G401.6 (cell line): Measurements from ENCODE around the gene NECAB2.
"Not testable (repeated sequence)": the region's sequence is repeated elsewhere in the genome, so short reads cannot be mapped to it uniquely, and the experiment has no call there.

Experiments used
- FAIRE-seq: peaks from 2 replicates; lab custom pipeline; 2012; peaks lifted over from hg19 to GRCh38; lab: Jason Lieb, UNC

The NECAB2 gene

DNA sequence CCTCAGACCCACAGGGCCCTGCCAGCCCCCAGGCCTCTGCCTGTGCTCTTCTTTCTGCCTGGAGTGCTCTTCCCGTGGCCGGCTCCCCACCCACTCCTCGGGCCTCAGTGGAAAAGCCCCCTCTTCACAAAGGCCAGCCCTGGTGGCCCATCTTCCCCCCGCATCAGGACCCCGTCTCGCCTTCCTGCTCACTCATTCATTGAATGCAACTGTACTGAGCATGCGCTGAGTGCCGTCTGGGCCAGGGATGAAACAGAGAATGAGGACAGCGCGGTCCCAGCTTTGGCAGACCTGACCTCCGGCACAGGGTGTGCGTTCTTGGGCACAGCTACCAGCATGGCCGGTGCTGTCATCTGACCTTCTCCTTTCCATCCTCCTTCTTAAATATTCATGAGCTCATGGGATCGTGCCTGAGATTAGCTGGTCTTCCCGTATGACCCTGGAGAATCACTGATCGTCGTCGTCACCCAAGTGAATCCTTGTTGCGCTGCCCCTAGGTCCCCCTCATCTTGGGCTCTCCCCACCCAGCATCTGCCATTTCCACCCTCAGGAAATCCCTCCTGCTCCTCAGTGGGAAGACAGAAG, 31.4 kb upstream of the NECAB2 start:
- FAIRE-seq, result no peak

GRCh38 chr16:83937267-83937666, 30.8 kb upstream of the NECAB2 start:
- no peak for FAIRE-seq

DNA sequence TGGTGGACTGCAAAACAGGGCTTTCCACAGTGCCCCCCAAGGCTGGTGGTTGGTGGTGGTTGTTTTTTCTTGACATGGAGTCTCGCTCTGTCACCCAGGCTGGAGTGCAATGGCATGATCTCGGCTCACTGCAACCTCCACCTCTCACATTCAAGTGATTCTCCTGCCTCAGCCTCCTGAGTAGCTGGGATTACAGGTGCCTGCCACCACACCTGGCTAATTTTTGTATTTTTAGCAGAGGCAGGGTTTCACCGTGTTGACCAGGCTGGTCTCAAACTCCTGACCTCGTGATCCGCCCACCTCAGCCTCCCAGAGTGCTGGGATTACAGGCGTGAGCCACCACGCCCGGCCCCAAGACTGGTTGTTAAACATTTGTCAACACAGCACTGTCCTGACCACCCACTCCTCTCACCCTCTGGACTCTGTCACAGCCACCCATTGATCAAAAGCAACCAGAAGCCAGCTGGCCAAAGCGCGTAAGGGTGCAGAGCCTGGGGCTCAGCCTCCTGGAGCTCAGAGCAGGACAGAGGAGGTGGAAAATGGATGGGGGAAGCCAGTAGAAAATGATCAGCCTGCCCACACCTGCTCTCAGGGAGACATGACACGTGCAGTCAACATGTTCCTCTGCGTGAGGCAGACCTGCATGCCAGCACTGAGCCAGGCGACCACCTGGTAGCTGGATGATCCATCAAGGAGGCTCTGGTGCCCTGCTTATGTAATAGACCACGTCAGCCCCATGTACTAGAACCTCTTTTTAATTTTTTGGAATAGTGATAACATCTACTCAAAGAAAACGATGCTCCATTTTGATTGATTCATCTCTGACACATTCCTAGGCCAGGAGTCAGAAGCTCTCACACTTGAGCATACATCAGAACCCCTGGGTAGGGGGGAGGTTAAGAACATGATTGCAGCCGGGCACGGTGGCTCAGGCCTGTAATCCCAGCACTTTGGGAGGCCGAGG, 29.8 kb upstream of the NECAB2 start:
- FAIRE-seq, result no peak

GRCh38 chr16:83939266-83939855, 28.7 kb upstream of the NECAB2 start:
- FAIRE-seq, result no peak

DNA sequence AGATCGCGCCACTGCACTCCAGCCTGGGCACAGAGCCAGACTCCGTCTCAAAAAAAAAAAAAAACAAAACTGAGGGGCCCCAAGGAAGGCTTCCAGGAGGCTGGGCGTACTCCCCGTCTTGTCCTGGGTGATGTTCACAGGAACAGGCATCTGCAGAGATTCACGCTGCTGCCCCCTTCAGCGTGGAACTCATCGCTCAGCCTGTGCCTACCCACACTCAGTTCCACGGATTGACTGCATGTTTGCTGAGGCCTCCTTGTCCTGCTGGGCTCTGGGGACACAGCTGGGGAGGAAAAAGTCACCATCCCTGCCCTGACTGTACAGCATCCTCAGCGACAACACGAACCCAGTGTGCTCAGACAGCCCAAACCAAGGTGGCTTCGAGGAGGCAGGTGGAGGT, 27.9 kb upstream of the NECAB2 start:
- FAIRE-seq, result no peak

GRCh38 chr16:83940630-83941378, 27.2 kb upstream of the NECAB2 start:
- FAIRE-seq, result no peak

DNA sequence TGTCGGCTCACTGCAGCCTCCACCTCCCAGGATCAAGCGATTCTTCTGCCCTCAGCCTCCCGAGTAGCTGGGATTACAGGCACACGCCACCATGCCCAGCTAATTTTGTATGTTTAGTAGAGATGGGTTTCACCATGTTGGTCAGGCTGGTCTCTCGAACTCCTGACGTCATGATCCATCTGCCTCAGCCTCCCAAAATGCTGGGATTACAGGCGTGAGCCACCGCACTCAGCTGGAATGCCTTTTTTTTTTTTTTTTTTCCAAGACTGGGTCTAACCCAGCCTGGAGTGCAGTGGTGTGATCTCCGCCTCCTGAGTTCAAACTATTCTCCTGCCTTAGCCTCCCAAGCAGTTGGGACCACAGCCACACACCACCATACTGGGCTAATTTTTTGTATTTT, 26.5 kb upstream of the NECAB2 start:
- not testable (repeated sequence) for FAIRE-seq

DNA sequence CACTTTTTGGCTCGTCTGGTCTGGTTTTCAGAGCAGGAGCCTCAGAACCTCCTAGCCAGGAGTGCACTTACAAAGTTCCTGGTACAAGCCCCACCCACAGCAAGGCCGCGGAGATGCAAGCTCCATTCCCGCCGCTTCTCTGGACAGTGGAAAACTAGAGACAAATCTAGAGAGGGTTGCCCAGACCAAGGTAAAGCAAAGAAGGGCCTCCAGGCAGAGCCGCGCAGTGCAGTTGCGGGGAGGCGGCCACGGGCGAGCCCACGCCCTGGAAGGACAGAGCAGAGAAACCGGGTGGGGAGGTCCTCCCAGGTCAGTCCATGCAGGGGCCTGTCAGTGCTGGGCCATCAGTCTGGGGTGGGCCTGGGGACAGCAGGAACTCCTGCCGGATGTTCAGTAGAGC, 26.0 kb upstream of the NECAB2 start:
- FAIRE-seq, result no peak

DNA sequence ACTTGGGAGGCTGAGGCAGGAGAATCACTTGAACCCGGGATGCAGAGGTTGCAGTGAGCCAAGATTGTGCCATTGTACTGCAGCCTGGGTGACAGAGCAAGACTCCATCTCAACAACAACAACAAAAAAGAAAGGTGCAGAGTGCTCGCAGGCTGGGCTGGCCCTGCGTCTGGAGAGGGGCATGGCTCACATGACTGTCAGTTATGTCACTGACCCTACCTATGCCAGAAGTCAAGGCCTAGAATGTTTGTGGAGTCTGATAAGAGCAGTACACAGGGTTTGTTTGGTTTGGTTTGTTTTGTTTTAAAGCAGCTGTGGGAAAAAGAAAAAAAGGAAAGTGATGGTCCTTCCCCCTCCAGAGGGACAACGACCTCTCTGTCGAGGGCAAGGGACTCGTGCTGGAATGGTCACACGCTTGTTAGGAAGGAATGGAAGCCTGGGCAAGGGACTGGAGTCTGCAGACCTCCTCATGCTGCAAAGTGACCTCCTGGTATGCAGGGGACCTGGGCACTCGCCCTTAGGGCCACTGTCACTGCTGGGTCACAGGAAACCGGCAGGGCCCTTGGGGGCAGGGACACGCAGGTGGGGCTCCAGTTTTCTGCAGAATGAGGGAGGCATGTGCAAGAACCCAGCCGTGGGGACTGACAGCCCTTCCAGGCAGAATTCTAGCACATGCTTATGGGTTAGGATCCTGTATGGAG, 25.1 kb upstream of the NECAB2 start:
- FAIRE-seq, result no peak

GRCh38 chr16:83943516-83944050, 24.5 kb upstream of the NECAB2 start:
- no peak for FAIRE-seq

DNA sequence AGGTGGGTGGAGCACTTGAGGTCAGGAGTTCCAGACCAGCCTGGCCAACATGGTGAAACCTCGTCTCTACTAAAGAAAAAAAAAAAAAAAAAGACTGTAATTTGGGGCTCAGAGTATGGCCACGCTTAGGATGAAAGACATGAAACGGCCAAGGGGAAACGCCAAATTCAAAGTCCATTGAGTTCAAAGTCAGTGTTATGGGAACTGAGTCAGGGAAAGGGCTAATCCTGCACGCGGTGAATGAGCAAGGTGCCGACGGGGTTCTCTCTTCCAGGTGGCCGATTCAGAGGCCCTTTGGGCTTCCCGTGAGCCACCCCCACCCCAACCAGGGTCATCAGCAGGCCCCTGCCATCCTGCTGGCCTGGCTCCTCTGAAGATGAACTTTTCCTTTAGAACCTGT, 22.5 kb upstream of the NECAB2 start:
- FAIRE-seq, result no peak

DNA sequence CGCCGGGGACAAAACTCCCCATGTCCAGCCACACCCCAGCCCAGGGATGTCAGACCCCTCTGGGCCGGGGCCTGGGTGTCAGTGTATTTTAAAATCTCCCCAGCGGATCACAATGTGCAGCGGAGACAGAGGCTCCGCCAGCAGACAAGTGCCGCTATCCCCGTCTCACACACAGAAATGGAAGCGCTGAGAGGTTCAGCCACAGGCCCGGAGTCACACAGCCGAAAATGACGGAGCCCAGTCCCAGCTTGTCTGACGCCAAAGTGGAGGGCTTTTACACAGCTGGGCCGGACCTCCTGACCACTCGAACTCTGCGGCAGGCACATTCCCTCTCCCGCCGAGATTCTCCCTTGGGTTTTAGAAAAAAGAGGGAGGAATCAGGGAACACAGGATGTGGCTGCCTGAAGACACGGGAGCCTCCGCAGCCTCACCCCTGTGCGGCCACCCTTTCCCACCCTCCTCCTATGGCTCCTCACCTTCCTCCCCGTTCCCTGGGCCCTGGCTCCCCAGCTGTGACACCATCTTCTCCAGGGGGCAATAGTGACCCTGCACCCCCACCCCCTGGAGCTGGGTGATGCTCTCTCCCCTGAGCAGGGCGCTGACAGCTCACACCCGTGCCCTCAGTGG, 21.8 kb upstream of the NECAB2 start:
- no peak for FAIRE-seq

DNA sequence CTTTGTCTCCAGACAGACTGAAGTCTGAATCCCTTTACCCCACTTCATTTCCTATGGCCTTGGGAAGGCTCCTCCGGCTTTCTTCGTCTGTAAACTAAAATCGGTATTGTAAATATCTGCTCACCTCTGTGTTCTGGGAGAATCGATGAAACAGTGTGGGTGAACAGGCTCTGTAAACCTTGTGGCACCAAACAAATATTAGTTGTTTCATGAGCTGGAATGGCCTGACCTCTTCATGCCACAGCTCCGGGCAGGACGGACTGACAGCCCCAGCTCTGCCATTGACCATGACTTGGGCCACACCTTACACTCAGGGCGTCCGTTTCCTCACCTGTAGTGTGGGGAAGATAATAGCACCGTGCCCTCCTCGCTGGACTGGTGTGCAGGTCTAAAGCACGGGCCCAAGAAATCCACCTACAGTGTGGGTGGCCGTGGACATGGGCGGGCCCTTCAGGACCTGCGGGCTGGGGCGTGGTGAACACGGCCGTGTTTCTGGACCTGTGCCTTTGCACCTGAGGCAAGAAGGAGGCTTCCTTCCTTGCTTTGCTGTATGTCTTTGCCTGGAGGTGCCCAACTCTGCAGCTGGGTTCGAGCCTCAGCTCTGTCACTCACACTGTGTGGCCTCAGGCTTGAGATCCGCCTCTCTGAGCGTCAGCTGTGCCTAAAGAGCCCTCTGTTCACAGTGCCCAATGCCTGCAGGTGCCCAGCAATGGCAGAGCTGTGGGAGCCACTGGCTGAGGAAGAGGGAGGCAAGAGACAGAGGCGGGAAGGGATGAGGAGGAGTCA, 21.1 kb upstream of the NECAB2 start:
- no peak for FAIRE-seq

DNA sequence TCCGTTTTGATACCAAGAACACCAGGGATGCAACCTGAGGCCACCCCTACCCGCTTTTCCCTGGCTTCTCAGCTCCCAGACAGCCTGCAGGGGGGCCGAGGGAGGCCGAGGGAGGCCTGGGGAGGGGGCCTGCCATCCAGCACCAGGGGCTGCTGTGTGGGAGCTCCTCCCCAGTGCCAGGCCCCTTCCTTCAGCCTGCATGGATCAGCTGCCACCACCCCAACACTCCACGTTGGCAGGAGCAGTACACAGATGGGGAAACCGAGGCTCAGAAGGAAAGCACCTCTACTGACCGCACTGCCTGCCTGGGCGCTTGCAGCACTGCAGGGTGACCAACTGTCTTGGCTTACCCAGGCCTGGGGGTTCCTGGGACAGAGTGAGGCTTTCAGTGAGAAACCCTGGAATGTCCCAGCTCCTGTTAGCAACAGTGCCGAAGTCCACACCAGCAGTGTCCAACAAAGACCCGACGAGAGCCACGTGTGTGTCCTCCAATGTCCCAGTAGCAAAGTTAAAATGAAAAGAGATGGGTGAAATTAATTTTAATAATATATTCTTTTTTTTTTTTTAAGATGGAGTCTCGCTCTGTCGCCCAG, 20.3 kb upstream of the NECAB2 start:
- FAIRE-seq, result no peak

- FAIRE-seq, result no peak
Observed at GRCh38 chr16:83948914-83949723, 18.9 kb upstream of the NECAB2 start.

- no peak for FAIRE-seq
Observed at GRCh38 chr16:83949724-83950001, 18.4 kb upstream of the NECAB2 start.

DNA sequence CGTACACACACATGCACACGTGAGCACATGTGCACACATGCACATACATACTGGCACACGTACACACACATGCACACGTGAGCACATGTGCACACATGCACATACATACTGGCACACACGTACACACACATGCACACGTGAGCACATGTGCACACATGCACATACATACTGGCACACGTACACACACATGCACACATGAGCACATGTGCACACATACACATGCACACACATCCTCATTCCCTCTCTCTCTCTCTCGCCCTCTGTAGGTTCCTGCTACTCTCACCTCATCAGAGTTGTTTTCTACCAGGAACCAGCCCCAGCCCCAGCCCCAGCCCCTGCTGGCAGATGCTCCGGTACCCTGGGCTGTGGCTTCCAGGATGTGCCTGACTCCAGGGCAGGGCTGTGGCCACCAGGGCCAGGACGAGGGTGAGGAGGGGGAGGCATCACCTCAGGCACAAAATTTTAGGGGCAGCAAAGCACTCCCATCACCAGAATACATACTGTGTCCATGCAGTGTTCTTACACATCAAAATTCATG, 17.1 kb upstream of the NECAB2 start:
- FAIRE-seq, result not testable (repeated sequence)

DNA sequence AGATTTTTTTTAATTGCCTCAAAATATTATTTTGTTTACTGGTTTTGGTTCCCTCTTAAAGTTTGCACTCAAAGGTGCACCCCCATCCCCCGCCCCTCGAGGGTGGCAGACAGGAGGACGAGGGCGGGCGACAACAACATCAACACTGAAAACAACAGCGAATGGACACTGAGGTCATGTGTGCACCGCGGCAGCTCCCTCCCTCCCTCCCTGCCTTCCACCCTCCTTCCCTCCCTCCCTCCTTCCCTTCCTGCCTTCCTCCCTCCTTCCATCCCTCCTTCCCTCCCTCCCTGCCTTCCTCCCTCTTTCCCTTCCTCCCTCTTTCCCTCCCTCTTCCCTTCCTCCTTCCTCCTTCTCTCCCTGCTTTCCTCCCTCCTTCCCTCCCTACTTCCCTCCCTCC, 16.5 kb upstream of the NECAB2 start:
- FAIRE-seq, result no peak

DNA sequence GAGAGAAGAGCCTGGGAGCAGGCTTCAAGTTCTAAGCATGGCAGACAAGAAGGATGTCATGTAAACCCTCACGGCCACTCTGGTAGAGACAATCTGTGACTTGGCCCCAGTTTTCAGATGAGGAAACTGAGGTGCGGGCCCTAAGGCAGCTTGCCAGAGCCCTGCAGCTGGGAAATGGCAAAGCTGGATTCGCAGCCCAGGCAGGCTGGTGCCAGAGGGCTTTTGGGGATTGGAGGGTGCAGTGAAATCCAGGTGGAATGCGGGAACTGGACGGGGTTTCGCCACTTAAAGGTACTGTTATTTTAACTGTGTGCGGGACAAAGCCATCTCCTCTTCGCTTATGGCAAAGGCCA, 15.5 kb upstream of the NECAB2 start:
- FAIRE-seq, result no peak
